SK-MEL-5 (cell line): ENCODE data around the gene MCRIP2. TPM values are rescaled to one million over a fixed set of nuclear protein-coding genes. Genes with fewer than 3 reads are reported as not detected.
"Not testable (repeated sequence)": the region's sequence is repeated elsewhere in the genome, so short reads cannot be mapped to it uniquely, and the experiment has no call there.

ENCODE experiments used
- DNase-seq: peaks from one replicate; pipeline ENCODE4 v3.0.0-alpha.2; 2016; ENCODE audit warnings: low read depth, low spot score
- in situ Hi-C: cut with HindIII; loops from 2 replicates; pipeline ENCODE4 v1.10.0; 2016; ENCODE audit warnings: low sequenced_read_pairs, high pct_unique_total_duplicates, low pct_unique_long_range_greater_than_20kb
- total RNA-seq: library from RNA; depleted of rRNA; stranded (reverse); fragments of >200 nt; shearing (Covaris generic); gene quantifications from 2 replicates; pipeline ENCODE4 v1.2.3, GENCODE V29; 2014

MCRIP2 gene
- total RNA-seq, 1 experiment from 2014 or later, result 34.4 TPM

- in situ Hi-C loops, result no loop called here
- no peak for DNase-seq
Measured at GRCh38 chr16:683396-684070, 41.9 kb downstream of the MCRIP2 start.

DNA sequence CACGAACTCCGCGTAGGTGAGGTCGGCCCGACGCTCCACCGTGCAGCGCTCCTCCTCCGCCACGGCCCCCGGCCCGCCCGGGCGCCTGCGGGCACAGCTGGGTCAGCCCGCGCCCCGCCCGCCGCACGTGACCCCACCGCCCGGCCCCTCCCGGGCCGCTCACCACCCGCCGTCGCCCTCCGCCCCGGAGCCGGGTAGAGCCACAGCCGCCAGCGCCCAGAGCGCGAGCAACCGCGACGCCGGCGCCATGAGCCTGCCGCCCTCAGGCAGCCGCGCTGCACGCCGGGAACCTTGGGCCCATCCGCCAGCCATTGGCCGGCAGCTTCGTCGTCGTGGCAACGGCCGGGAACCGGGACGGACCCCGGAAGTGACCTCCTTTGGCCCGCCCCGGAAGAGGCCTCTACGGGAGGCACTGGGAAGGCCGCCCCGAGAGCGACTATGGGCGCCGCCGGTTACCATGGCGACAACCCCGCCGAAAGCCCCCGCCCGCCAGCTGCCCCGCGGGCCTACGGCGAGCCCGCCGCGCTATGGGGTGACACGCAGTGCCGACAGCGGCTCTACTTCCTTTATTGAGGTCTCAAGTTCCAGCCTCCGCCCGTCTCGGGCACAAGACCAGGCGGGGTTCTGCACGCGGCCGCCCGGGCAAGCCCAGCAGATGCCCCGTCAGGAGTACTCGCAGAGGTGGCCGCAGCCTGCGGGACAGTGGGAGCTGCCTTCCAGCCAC lies 42.6 kb downstream of the MCRIP2 start, which contains the start of gene JMJD8:
JMJD8 (minus strand) TSS at position 264 of the 724 bp plus-strand sequence; CDS start at position 249, 15 bp downstream.
- in situ Hi-C loops, result no loop called here
- DNase-seq, result peak; percentile 93

- DNase-seq, result no peak
- in situ Hi-C loops, result no loop called here
Measured at GRCh38 chr16:684961-685696, 43.5 kb downstream of the MCRIP2 start.

- peak; percentile 61 for DNase-seq
- in situ Hi-C loops, result no loop called here
Measured at GRCh38 chr16:685967-686366, 44.3 kb downstream of the MCRIP2 start.

DNA sequence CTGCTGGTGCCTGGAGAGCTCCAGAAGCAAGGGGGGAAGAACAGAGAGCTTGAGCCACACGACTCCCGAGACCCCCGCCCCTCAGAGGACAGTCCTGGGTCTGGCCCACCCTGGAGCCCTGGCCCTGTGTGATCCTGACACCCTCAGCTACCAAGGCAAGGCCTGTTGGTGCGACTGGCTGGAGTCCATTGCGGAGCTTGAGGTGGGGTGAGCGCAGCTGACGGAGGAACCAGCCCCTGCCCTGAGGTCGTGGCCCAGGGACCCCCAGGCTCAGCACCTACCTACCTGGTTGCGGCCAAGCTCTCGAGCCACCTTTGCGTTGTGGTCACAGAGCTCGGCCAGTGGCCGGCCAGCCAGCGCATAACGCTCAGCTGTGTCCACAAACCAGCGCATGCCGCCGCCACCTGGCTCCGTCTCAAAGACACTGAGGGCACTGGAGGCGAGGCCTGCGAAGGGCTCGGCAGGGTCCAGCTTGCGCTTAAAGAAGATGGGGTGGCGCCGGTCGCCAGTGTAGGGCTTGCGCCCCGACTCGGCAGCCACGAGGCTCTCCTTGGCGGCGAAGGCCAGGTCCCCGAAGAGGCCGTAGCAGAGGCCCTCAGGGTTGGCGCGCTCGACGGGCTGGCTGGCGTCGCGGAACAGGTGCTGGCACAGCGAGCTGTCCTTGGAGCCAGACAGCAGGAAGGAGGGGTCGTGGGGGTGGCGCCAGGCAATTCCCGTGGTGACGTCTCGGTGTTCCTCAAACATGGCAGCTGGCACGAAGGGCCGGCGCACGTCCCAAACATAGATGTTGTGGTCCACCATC lies 45.0 kb downstream of the MCRIP2 start:
- DNase-seq, result no peak
- in situ Hi-C loops, result no loop called here

DNA sequence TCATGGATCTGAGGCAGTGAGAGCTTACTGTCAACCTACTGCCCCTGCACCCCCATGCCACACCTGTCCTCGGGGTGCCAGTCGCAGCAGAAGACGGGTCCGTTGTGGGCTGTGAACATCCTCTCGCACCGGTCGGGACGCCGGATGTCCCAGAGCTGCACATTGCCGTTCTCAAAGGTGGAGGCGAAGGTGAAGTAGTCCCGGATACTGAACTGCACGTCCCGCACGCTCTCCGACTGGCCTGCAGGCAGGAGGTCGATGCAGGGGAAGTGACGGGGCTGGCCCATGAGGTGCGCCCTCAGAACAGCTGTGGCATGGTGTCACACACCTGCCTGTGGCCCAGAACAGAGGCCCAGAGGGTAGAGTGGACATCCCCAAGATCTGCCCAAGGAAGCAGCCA lies 45.9 kb downstream of the MCRIP2 start:
- no peak for DNase-seq
- in situ Hi-C loops, result no loop called here

- no peak for DNase-seq
- in situ Hi-C loops, result no loop called here
Measured at GRCh38 chr16:689175-689897, 47.7 kb downstream of the MCRIP2 start.

DNA sequence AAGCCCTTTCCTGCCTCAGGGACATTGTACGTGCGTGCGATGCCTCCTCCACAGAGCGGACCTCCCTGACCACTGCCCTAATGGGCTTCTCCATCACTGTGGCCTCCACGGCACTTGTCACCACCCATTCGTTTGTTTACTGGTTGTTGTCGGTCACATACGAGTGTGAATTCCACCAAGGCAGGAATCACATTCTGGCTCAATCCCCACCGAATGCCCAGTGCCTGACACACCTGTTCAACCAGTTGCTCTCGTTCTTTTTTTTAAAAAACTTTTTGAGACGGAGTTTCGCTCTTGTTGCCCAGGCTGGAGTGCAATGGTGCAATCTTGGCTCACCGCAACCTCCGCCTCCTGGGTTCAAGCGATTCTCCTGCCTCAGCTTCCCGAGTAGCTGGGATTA lies 49.6 kb downstream of the MCRIP2 start:
- DNase-seq, in situ Hi-C loops: not testable (repeated sequence)

DNA sequence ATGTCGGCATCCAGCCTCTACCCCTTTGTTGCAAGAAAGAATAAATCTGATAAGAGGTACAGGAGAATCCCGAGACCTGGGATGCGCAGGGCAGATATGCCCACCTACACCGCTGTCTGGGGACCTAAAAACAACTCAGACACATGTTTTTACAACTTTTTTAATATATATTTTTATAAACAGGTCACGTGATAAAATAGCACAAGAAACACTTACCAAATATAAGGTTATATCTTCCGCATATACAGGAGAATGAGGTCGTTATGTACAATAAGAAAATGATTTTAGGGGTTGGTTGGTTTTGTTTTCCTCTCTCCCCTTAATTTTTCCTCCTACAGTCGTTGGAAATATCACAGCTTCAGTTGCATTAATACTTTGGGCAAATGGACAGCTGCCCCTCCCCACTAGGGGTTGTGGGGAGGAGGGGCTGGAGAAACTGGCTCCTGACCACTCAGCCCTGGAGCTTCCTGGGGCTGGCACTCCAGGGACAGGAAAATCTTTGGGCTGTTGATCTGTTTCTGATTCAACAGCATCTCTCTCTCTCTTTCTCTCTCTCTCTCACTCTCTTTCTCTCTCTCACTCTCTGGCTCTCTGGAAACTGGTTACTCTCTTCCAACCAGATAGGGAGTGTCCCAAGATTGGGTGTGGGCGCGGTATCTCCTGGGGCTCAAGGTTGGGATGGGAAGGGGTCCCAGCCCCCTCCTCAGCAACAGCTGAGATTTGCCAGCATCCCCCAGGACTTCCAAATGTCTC lies 50.9 kb downstream of the MCRIP2 start:
- no peak for DNase-seq
- in situ Hi-C loops, result no loop called here

DNA sequence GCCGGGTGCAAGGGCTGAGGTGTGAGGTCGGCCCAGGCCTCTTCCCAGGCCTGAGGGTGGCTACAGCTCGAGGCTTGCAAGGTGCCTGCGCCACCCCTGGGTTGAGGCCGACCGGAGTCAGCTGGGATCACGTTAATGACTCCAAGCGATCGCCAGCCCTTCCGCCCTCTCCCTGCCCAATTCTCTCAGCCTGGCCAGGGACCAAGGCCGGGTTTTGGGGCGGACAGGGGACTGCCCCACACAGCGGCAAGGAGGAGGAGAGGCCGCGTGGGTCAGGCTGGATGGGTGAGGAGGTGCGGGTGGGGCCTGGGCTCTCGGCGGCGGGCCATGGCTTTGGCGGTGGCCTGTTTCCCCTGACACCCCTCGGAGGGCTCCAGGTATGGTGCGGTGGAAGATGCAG lies 51.7 kb downstream of the MCRIP2 start:
- DNase-seq, result no peak
- in situ Hi-C loops, result no loop called here

- in situ Hi-C loops, result no loop called here
- DNase-seq, result no peak
Measured at GRCh38 chr16:693766-694165, 52.1 kb downstream of the MCRIP2 start.

DNA sequence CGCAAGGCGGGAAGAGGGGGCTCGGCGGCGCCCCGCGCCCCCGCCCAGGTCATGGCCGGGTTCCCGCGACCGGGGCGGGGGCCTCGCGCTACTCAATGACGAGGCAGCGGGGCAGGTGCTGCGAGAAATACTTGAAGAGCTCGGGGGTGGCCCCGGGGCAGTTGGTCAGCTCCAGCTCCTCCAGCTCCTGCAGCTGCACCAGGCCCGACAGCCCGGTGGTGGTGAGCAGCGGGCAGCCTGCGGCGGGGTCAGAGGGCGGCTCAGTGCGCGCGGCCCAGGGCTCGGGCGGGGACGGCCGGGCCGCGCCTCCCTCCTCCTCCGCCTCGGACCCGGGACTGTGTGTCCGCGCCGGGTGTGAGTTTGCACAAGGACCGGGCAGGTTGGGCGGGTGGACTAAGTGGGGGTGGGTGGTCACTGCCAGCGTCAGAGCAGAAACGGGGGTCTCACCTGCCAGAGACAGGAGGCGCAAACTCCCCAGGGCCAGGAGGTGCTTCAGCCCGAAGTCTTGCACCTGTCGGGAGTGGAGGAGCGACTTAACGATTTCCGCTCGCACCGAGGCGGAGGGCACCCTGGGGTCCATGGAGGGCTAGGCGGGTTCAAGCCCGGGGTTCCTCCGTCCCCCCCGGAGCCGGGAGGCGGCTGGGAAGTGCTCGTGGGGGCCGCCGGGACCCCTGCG lies 52.7 kb downstream of the MCRIP2 start:
- in situ Hi-C loops, result no loop called here
- no peak for DNase-seq

DNA sequence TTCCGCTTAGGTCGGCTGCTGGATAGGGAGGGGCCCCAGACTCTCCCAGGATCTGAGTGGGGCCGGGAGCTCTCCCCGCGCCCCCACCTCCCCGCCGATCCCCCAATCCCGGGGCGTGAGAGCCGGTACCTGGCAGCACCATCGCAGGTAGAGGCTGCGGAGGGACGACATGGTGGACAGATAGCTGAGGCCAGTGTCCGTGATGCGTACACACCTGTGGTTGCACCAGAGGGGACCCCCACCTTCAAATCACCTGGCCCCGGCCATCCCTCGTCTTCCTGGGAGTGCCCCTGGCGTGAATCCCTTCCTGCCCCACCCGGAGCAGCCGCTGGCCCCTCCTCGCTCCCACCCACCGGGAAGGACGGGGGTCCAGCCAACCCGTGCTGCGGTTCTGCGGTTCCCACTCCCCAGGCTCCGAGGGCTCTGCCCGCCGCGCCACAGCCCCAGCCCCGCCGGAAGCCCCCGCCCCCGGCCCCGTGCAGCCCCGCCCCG lies 53.3 kb downstream of the MCRIP2 start:
- in situ Hi-C loops, result no loop called here
- DNase-seq, result no peak

- in situ Hi-C loops, result no loop called here
Measured at GRCh38 chr16:695355-696089, 53.9 kb downstream of the MCRIP2 start.

More at GRCh38 chr16:695355-696089, 53.9 kb downstream of the MCRIP2 start:
- DNase-seq, result no peak
